H9 (cell line): ENCODE results near the gene DHX30. TPM values are rescaled to one million over a fixed set of nuclear protein-coding genes. Genes with fewer than 3 reads are reported as not detected.

Source experiments
- DNase-seq: peaks from one replicate; pipeline ENCODE4 v3.0.0-alpha.2; 2017
- H2AFZ ChIP-seq: one replicate; pipeline ENCODE4 v1.6.1; 2013; ENCODE audit warnings: mild to moderate bottlenecking, low read length, control low read depth, moderate library complexity
- H2AK5ac ChIP-seq: 2 replicates; pipeline ENCODE4 v1.6.1; 2013; ENCODE audit warnings: low read length, control low read depth, mixed read lengths; ENCODE audit not compliant: insufficient read length
- H2BK120ac ChIP-seq: one replicate; pipeline ENCODE4 v1.6.1; 2013; ENCODE audit warnings: low read depth, mild to moderate bottlenecking, low read length, control low read depth, inconsistent platforms; ENCODE audit not compliant: poor library complexity, severe bottlenecking
- H2BK12ac ChIP-seq: 2 replicates; pipeline ENCODE4 v1.6.1; 2013; ENCODE audit warnings: low read length, control low read depth, mixed read lengths, low read depth; ENCODE audit not compliant: insufficient read length
- H2BK15ac ChIP-seq: 2 replicates; pipeline ENCODE4 v1.6.1; 2013; ENCODE audit warnings: low read depth, low read length, control low read depth
- H2BK20ac ChIP-seq: one replicate; pipeline ENCODE4 v1.6.1; 2013; ENCODE audit warnings: low read depth, mild to moderate bottlenecking, low read length, control low read depth, inconsistent platforms; ENCODE audit not compliant: poor library complexity, severe bottlenecking
- H2BK5ac ChIP-seq: 2 replicates; pipeline ENCODE4 v1.6.1; 2013; ENCODE audit warnings: low read length, control low read depth, mixed read lengths; ENCODE audit not compliant: insufficient read length
- H3K14ac ChIP-seq: 2 replicates; pipeline ENCODE4 v1.6.1; 2013; ENCODE audit warnings: low read length, control low read depth; ENCODE audit not compliant: insufficient read depth
- H3K18ac ChIP-seq: 2 replicates; pipeline ENCODE4 v1.6.1; 2013; ENCODE audit warnings: low read depth, mild to moderate bottlenecking, mixed read lengths, low read length, control low read depth; ENCODE audit not compliant: insufficient read length
- H3K23ac ChIP-seq: 2 replicates; pipeline ENCODE4 v1.6.1; 2013; ENCODE audit warnings: low read length, control low read depth, mixed read lengths, low read depth; ENCODE audit not compliant: insufficient read length
- H3K23me2 ChIP-seq: 2 replicates; pipeline ENCODE4 v1.6.1; 2013; ENCODE audit warnings: low read depth, mild to moderate bottlenecking, mixed read lengths, low read length, control low read depth; ENCODE audit not compliant: insufficient read length, poor library complexity, severe bottlenecking
- H3K27ac ChIP-seq: 2 replicates; pipeline ENCODE4 v1.5.1; 2013; ENCODE audit warnings: low read length, control low read depth, mixed read lengths, low read depth; ENCODE audit not compliant: insufficient read length
- H3K27me3 ChIP-seq: 2 replicates; pipeline ENCODE4 v1.6.1; 2013; ENCODE audit warnings: low read length, control low read depth, inconsistent platforms; ENCODE audit not compliant: insufficient read depth
- H3K4ac ChIP-seq: 2 replicates; pipeline ENCODE4 v1.6.1; 2013; ENCODE audit warnings: low read depth, mild to moderate bottlenecking, control low read depth, inconsistent platforms, low read length, moderate library complexity
- H3K4me1 ChIP-seq: 2 replicates; pipeline ENCODE4 v1.6.1; 2013; ENCODE audit warnings: low read length, control low read depth, inconsistent platforms; ENCODE audit not compliant: insufficient read depth
- H3K4me2 ChIP-seq: 2 replicates; pipeline ENCODE4 v1.6.1; 2013; ENCODE audit warnings: low read length, control low read depth, mixed read lengths; ENCODE audit not compliant: insufficient read length, insufficient read depth
- H3K56ac ChIP-seq: 2 replicates; pipeline ENCODE4 v1.6.1; 2013; ENCODE audit warnings: low read depth, mild to moderate bottlenecking, mixed read lengths, low read length, control low read depth; ENCODE audit not compliant: insufficient read length
- H3K79me1 ChIP-seq: 2 replicates; pipeline ENCODE4 v1.6.1; 2013; ENCODE audit warnings: low read depth, mild to moderate bottlenecking, moderate library complexity, low read length, control low read depth, inconsistent platforms; ENCODE audit not compliant: insufficient read depth, poor library complexity, severe bottlenecking
- H3K79me2 ChIP-seq: 2 replicates; pipeline ENCODE4 v1.6.1; 2013; ENCODE audit warnings: low read length, control low read depth, inconsistent platforms; ENCODE audit not compliant: insufficient read depth
- H3K9ac ChIP-seq: 2 replicates; pipeline ENCODE4 v1.6.1; 2013; ENCODE audit warnings: low read length, control low read depth, mixed read lengths; ENCODE audit not compliant: insufficient read length; ENCODE audit errors: extremely low read depth
- H3K9me3 ChIP-seq: one replicate; pipeline ENCODE4 v1.6.1; 2013; ENCODE audit warnings: low read depth, low read length, inconsistent platforms; ENCODE audit not compliant: control insufficient read depth
- H3T11ph ChIP-seq: one replicate; pipeline ENCODE4 v1.6.1; 2013; ENCODE audit warnings: mild to moderate bottlenecking, low read length, control low read depth, inconsistent platforms
- H4K20me1 ChIP-seq: one replicate; pipeline ENCODE4 v1.6.1; 2013; ENCODE audit not compliant: control insufficient read depth, insufficient read length, insufficient read depth
- H4K5ac ChIP-seq: 2 replicates; pipeline ENCODE4 v1.6.1; 2013; ENCODE audit warnings: low read depth, mild to moderate bottlenecking, mixed read lengths, low read length, control low read depth; ENCODE audit not compliant: insufficient read length
- H4K8ac ChIP-seq: replicated peaks from 2 replicates; pipeline ENCODE4 v1.6.1; 2013; ENCODE audit warnings: low read length, control low read depth, mixed read lengths, low read depth; ENCODE audit not compliant: insufficient read length
- H4K91ac ChIP-seq: 2 replicates; pipeline ENCODE4 v1.6.1; 2013; ENCODE audit warnings: low read depth, mild to moderate bottlenecking, moderate library complexity, mixed read lengths, low read length, control low read depth; ENCODE audit not compliant: insufficient read length
- H3K27ac Mint-ChIP-seq, 3 experiments: 2 replicates in 2 of 3; 3 replicates in 1 of 3; pipeline ENCODE4 v1.8.0; 2020 to 2021; ENCODE audit warnings: mixed read lengths in 3 of 3, mild to moderate bottlenecking in 1 of 3, moderate library complexity in 1 of 3
- H3K27me3 Mint-ChIP-seq: 2 replicates; pipeline ENCODE4 v1.8.0; 2021; ENCODE audit warnings: low read depth, mild to moderate bottlenecking, moderate library complexity, mixed read lengths
- H3K36me3 Mint-ChIP-seq, 3 experiments: 2 replicates in 2 of 3; 3 replicates in 1 of 3; pipeline ENCODE4 v1.8.0; 2020 to 2021; ENCODE audit warnings: low read depth in 3 of 3, mixed read lengths in 3 of 3; ENCODE audit not compliant: insufficient read depth in 1 of 3
- H3K4me1 Mint-ChIP-seq, 2 experiments: 2 replicates each; pipeline ENCODE4 v1.8.0; 2020; ENCODE audit warnings: mixed read lengths in 2 of 2
- H3K4me3 Mint-ChIP-seq, 2 experiments: 2 replicates in 1 of 2; 3 replicates in 1 of 2; pipeline ENCODE4 v1.8.0; 2020 to 2021; ENCODE audit warnings: mild to moderate bottlenecking in 2 of 2, mixed read lengths in 2 of 2, moderate library complexity in 1 of 2
- H3K9me3 Mint-ChIP-seq, 2 experiments: 2 replicates in 1 of 2; 3 replicates in 1 of 2; pipeline ENCODE4 v1.8.0; 2020; ENCODE audit warnings: mild to moderate bottlenecking in 2 of 2, mixed read lengths in 2 of 2, moderate library complexity in 1 of 2
- WGBS: extraction: QIAGEN DNeasy Blood & Tissue Kit; methylation state at CpG from one replicate; pipeline ENCODE4 v1.1.7; 2013; ENCODE audit warnings: missing lambda C conversion rate, low lambda C conversion rate, mixed read lengths; ENCODE audit not compliant: insufficient read length; ENCODE audit errors: extremely low coverage; 5-methylcytosine and 5-hydroxymethylcytosine counted together
- total RNA-seq: library from RNA; stranded (reverse); gene quantifications from 2 replicates; pipeline ENCODE4 v1.2.1, GENCODE V29; 2021
- TF ChIP-seq, protein P1 (sequence below): fragments of 200-600 bp; sonication (generic); conservative IDR thresholded peaks from 3 replicates; pipeline ENCODE4 v1.8.0; 2021; ENCODE audit warnings: antibody characterized with exemption, mild to moderate bottlenecking

DHX30 gene
- total RNA-seq, 1 experiment from 2014 or later = 107 TPM

DNA sequence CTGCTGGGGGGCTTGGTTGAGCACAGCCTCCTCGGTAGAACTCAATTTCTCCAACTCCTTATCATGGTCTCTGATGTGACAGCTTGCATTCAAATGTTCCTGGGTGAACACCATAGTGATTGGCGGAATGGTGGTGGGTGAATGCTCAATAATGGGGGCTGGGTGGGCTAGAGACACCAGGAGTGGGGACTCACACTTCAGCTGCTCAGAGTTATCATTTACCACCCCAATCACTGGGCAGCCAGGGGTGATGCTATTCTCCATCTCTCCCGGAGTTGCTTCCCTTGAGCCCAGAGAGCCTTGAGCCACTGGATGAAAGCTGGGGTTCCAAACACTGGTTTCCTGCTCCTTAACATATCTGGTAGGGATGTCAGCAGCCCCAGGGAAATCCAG is 88.7 kb downstream of the DHX30 start:
- TF ChIP-seq, protein P1, sequence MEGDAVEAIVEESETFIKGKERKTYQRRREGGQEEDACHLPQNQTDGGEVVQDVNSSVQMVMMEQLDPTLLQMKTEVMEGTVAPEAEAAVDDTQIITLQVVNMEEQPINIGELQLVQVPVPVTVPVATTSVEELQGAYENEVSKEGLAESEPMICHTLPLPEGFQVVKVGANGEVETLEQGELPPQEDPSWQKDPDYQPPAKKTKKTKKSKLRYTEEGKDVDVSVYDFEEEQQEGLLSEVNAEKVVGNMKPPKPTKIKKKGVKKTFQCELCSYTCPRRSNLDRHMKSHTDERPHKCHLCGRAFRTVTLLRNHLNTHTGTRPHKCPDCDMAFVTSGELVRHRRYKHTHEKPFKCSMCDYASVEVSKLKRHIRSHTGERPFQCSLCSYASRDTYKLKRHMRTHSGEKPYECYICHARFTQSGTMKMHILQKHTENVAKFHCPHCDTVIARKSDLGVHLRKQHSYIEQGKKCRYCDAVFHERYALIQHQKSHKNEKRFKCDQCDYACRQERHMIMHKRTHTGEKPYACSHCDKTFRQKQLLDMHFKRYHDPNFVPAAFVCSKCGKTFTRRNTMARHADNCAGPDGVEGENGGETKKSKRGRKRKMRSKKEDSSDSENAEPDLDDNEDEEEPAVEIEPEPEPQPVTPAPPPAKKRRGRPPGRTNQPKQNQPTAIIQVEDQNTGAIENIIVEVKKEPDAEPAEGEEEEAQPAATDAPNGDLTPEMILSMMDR = no peak
- no peak overlapping the region for H3K4me3 Mint-ChIP-seq
- no peak overlapping the region for H4K8ac ChIP-seq
- no peak overlapping the region for H3K9ac ChIP-seq
- WGBS = no CpG with 5 or more reads among the region's 3 CpGs
- H3K14ac ChIP-seq = no peak overlapping the region
- no peak overlapping the region for H2BK15ac ChIP-seq
- peaks cover 3% of the 10 kb centered on the region for H3K4me1 ChIP-seq
- no peak overlapping the region for H3K18ac ChIP-seq
- H3K56ac ChIP-seq = no peak overlapping the region
- H3K4me1 Mint-ChIP-seq = peaks cover 43 to 56% of the 10 kb centered on the region in 2 experiments
- H3K79me1 ChIP-seq = no peaks in the 10 kb centered on the region
- no peak for DNase-seq
- no peak overlapping the region for H2BK12ac ChIP-seq
- H2AK5ac ChIP-seq = no peak overlapping the region
- H3K23ac ChIP-seq = no peak overlapping the region
- no peak overlapping the region for H2AFZ ChIP-seq
- peak overlapping the region in 1 of 3 experiments; percentile 94; a peak in 2 of 7 replicates for H3K27ac Mint-ChIP-seq
- H4K20me1 ChIP-seq = no peaks in the 10 kb centered on the region
- H3K27me3 Mint-ChIP-seq = no peaks in the 10 kb centered on the region
- no peak overlapping the region for H3K4me2 ChIP-seq
- H3K27me3 ChIP-seq = no peaks in the 10 kb centered on the region
- H3T11ph ChIP-seq = no peak overlapping the region
- no peaks in the 10 kb centered on the region for H3K79me2 ChIP-seq
- H3K4ac ChIP-seq = no peak overlapping the region
- H3K9me3 Mint-ChIP-seq = no peaks in the 10 kb centered on the region
- H3K36me3 Mint-ChIP-seq = peaks cover 17 to 28% (median 23%) of the 10 kb centered on the region in 3 experiments; a peak in 6 of 7 replicates
- no peak overlapping the region for H2BK5ac ChIP-seq
- H2BK20ac ChIP-seq = no peak overlapping the region
- H3K27ac ChIP-seq = no peak overlapping the region
- H4K91ac ChIP-seq = no peak overlapping the region
- H3K23me2 ChIP-seq = no peaks in the 10 kb centered on the region
- H2BK120ac ChIP-seq = no peak overlapping the region
- H4K5ac ChIP-seq = no peak overlapping the region
- no peaks in the 10 kb centered on the region for H3K9me3 ChIP-seq
